Endometrial microvascular endothelial cells (primary cell): ENCODE results near the gene SLC12A9. TPM values are rescaled to one million over a fixed set of nuclear protein-coding genes. Genes with fewer than 3 reads are reported as not detected.

Experiments
- in situ Hi-C: cut with HindIII; loops from 2 replicates; pipeline ENCODE4 v1.10.0; 2017; ENCODE audit warnings: low sequenced_read_pairs, low pct_unique_long_range_greater_than_20kb; ENCODE audit errors: inconsistent ontology term
- total RNA-seq: library from RNA; depleted of rRNA; stranded (reverse); fragments of >200 nt; gene quantifications from one replicate; pipeline ENCODE4 v1.2.3, GENCODE V29; 2015; ENCODE audit errors: inconsistent ontology term

Gene SLC12A9
- total RNA-seq, 1 donor from 2014 or later, result 40.0 TPM

GRCh38 chr7:100879685-100880261, 27.3 kb downstream of the SLC12A9 start:
- in situ Hi-C loops, result loop anchor here (10.0 kb wide), 1 partner anchor 175 kb away; no protein-coding TSS in a partner anchor

GRCh38 chr7:100880645-100881044, 28.1 kb downstream of the SLC12A9 start:
- in situ Hi-C loops, result loop anchor here (10.0 kb wide), 1 partner anchor 174 kb away; no protein-coding TSS in a partner anchor

DNA sequence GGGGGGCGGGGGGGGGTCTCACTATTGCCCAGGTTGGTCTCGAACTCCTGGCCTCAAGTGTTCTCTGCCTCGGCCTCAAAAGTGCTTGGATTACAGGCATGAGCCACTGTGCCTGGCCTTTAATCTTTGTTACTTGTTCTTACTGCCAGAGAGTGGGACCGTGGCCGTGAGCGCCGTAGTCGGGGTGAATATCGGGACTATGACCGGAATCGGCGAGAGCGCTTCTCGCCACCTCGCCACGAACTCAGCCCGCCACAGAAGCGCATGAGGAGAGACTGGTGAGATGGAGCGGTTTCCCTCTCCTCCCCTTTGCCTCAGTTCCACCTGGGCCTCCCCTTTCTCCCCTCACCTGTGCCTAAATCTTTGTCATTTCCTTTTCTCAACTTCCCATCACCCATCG, 28.6 kb downstream of the SLC12A9 start:
- in situ Hi-C loops, result loop anchor here (10.0 kb wide), 1 partner anchor 174 kb away; no protein-coding TSS in a partner anchor

GRCh38 chr7:100882201-100882600, 29.7 kb downstream of the SLC12A9 start:
- in situ Hi-C loops, result loop anchor here (10.0 kb wide), 1 partner anchor 173 kb away; no protein-coding TSS in a partner anchor

- in situ Hi-C loops, result loop anchor here (10.0 kb wide), 1 partner anchor 172 kb away; no protein-coding TSS in a partner anchor
Measured at GRCh38 chr7:100882785-100883526, 30.4 kb downstream of the SLC12A9 start.

DNA sequence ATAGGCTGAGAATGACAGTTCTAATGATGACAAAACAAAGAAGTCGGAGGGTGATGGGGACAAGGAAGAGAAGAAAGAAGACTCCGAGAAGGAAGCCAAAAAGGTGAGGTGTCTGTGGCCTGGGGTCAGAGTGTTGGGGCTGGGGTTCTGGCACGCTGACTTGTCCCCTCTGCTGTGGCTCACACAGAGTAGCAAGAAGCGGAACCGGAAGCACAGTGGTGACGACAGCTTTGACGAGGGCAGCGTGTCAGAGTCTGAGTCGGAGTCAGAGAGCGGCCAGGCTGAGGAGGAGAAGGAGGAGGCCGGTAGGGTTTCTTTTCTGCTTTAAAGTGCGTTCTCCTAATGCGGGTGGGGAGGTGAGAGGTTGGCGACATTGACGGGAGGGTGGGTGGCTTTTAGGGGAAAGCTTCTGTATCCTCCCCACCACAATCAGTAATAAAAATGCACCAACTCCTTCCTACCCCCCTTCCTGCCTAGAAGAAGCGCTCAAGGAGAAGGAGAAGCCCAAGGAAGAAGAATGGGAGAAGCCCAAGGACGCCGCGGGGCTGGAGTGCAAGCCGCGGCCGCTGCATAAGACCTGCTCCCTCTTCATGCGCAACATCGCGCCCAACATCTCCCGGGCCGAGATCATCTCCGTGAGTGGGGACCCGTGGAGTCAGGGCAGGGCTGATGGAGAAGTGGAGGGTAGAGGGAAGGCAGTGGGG, 32.4 kb downstream of the SLC12A9 start:
- in situ Hi-C loops, result loop anchor here (10.0 kb wide), 1 partner anchor 170 kb away; no protein-coding TSS in a partner anchor

- in situ Hi-C loops, result loop anchor here (10.0 kb wide), 1 partner anchor 169 kb away; no protein-coding TSS in a partner anchor
Measured at GRCh38 chr7:100885440-100886141, 33.1 kb downstream of the SLC12A9 start.

- in situ Hi-C loops, result loop anchor here (10.0 kb wide), 1 partner anchor 168 kb away; no protein-coding TSS in a partner anchor
Measured at GRCh38 chr7:100886142-100886935, 33.8 kb downstream of the SLC12A9 start.

GRCh38 chr7:100886936-100887515, 34.5 kb downstream of the SLC12A9 start:
- in situ Hi-C loops, result loop anchor here (10.0 kb wide), 1 partner anchor 168 kb away; no protein-coding TSS in a partner anchor

- in situ Hi-C loops, result loop anchor here (10.0 kb wide), 1 partner anchor 167 kb away; no protein-coding TSS in a partner anchor
Measured at GRCh38 chr7:100887516-100888290, 35.2 kb downstream of the SLC12A9 start.

DNA sequence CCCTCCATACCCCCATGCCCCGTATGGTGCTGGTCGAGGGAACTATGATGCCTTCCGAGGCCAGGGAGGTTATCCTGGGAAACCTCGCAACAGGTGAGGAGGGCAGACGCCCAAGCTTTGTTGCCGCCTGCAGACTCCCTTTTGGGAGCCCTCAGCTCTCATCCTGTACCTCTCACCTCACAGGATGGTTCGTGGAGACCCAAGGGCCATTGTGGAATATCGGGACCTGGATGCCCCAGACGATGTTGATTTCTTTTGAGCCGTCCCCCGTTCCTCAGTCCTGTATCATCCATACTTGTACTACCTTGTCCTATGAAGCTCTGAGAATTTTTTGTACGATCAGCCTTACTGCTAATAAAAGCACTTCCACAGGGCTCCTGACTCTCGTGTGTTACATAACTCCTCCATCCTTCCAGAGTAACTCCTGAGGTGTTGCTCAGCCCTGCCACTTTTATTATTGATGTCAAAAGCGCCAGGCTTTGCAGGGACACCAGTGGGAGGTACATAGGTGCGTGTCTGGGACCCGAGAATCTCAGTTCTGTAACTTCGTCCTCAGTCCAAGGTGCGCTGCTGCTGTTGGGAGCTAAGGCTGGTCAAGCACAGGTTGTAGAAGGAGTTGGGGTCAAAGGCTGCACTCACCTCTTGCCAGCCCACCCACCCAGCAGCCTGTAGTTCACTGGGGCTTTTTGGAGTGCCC, 35.9 kb downstream of the SLC12A9 start:
- in situ Hi-C loops, result loop anchor here (10.0 kb wide), 1 partner anchor 166 kb away; no protein-coding TSS in a partner anchor

DNA sequence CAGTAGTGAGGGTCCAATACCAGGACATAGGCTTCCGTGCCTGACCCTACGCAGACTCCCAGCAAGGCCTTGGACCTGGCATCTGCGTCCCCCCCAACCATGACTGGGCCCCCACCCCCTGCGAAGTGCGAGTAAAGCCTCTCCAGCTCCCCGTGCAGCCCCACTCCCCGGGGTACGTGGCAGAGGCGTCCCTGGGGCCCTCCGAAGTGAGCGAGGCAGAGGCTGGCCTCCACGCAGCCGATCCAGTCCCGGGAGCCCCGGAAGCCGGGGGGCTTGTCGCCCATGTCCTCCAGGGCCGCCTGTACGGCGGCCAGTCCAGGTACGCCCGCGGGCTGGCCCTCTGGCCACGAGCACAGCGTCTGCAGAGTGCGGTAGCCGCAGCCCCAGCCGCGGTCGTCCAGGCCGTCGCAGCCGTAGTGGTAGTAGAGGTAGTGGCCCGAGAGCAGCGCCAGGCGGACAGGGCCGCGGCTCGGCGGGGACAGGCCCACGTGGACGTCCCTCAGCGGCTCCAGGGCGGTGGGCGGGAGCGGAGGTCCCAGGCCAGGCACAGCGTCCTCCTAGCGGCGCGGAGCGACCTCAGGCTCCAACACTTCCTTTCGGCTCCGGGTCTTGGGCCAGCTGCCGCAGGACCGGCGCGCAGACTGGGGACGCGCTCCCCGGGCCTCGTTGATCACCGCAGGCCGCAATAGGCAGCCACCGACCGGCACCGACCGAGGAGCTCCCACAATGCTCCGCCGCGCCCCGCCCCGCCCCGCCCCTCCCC, 36.7 kb downstream of the SLC12A9 start, which contains the start of gene UFSP1:
Gene UFSP1, minus strand, starts transcription at position 728 of the 763 bp plus-strand sequence. Its CDS starts 444 bp downstream, at position 284.
- in situ Hi-C loops, result loop anchor here (10.0 kb wide), 1 partner anchor 166 kb away; no protein-coding TSS in a partner anchor

- in situ Hi-C loops, result no loop called here
Measured at GRCh38 chr7:100890653-100891567, 38.4 kb downstream of the SLC12A9 start.

DNA sequence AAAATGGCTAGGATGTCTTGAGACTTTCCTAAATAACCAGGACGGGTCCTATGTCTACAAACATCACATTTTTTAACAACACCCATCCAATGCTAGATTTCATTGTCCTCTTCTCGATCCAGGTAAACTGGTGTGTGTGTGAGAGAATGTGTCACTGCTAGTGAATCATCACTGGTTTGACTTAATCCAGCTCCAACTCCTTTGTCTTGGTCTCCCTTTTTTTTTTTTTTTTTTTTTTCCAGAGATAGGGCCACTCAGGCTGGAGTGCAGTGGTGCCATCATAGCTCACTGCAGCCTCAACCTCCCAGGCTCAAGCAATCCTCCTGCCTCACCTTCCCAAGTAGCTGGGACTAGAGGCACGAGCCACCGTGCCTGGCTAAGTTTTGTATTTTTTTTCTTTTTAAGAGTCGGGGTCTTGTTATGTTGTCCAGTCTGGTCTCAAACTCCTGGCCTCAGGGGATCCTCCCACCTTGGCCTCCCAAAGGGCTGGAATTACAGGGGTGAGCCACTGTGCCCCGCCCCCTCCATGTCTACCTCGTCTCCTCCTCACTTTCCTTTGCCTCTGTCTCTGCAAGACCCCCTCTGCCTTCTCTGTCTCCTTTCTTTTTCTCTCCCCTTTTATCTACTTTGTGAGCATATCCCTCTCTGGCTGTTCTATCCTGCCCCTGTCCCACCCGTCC, 39.2 kb downstream of the SLC12A9 start:
- in situ Hi-C loops, result no loop called here
